Activated naive CD8-positive, alpha-beta T cell treated with anti-CD3 and anti-CD28 coated beads, Interleukin-2, amount 50 U/mL, for 24 hours (primary cell): ENCODE measurements around the gene BTBD6.
"Not testable (repeated sequence)": the region's sequence is repeated elsewhere in the genome, so short reads cannot be mapped to it uniquely, and the experiment has no call there.

Experiments used
- ATAC-seq: fragments of 150-1000 bp; cut with Tn5 transposase; one replicate; pipeline ENCODE4 v1.10.0; 2021
- DNase-seq: peaks from one replicate; pipeline ENCODE4 v3.0.0; 2021
- H3K27ac Mint-ChIP-seq: one replicate; pipeline ENCODE4 v1.8.0; 2021; ENCODE audit warnings: mild to moderate bottlenecking, mixed read lengths
- H3K27me3 Mint-ChIP-seq: one replicate; pipeline ENCODE4 v1.8.0; 2021; ENCODE audit warnings: mixed read lengths
- H3K36me3 Mint-ChIP-seq: one replicate; pipeline ENCODE4 v1.8.0; 2021; ENCODE audit warnings: low read depth, mixed read lengths
- H3K4me1 Mint-ChIP-seq: one replicate; pipeline ENCODE4 v1.8.0; 2021; ENCODE audit warnings: mixed read lengths
- H3K4me3 Mint-ChIP-seq: one replicate; pipeline ENCODE4 v1.8.0; 2021; ENCODE audit warnings: mild to moderate bottlenecking, moderate library complexity, mixed read lengths
- H3K9me3 Mint-ChIP-seq: one replicate; pipeline ENCODE4 v1.8.0; 2021; ENCODE audit warnings: mixed read lengths

The BTBD6 gene

GRCh38 chr14:105282098-105282725 is 33.9 kb downstream of the BTBD6 start:
- ATAC-seq (no peak), DNase-seq (no peak)
- Mint-ChIP-seq H3K27ac (no peak overlapping the region), H3K4me3 (no peak overlapping the region), H3K27me3 (no peaks in the 10 kb centered on the region), H3K4me1 (peaks cover 17% of the 10 kb centered on the region), H3K36me3 (no peaks in the 10 kb centered on the region), H3K9me3 (no peaks in the 10 kb centered on the region)

DNA sequence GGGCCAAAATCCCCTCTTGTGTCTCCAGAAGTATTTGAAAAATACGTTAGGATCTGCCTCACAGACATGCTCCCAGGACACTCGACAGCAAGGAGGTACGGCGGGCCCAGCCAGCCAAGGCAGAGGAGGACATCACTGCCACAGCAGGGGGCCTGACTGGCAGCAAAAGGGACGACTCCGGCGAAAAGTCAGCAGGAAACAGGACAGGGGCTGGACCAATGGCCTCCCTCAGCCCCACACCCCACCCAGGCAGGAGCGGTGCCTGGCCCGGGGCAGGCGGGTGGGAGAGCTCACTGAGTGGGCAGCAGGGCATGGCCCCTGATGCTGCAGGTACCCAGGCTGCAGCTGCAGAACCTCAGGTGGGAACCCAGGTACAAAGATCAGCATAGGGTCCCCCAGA is 34.7 kb downstream of the BTBD6 start:
- ATAC-seq (no peak), DNase-seq (no peak)
- Mint-ChIP-seq H3K27ac (no peak overlapping the region), H3K36me3 (no peaks in the 10 kb centered on the region), H3K4me1 (peaks cover 17% of the 10 kb centered on the region), H3K9me3 (no peaks in the 10 kb centered on the region), H3K4me3 (no peak overlapping the region), H3K27me3 (no peaks in the 10 kb centered on the region)

- Mint-ChIP-seq H3K27ac (no peak overlapping the region), H3K4me1 (peaks cover 17% of the 10 kb centered on the region), H3K4me3 (no peak overlapping the region), H3K27me3 (no peaks in the 10 kb centered on the region), H3K9me3 (no peaks in the 10 kb centered on the region), H3K36me3 (no peaks in the 10 kb centered on the region)
- no peak for DNase-seq
- no peak for ATAC-seq
Measured at GRCh38 chr14:105283899-105284298, 35.6 kb downstream of the BTBD6 start.

DNA sequence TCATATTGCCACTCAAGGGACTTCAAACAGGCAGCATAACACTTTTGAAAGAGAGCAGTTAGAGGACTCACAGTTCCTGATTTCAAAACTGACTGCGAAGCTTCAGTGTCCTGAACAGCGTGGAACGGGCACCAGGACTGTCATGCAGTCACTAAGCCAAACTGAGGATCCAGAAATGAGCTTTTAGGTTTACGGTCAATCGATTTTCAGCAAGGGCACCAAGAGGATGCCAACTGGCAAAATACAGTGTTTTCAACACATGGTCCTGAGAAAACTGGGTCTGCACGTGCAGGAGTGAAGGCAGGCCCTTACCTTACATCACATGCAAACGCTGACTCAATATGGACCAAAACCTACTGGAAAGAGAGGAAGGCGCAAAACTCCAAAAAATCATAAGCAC is 36.8 kb downstream of the BTBD6 start:
- no peaks in the 10 kb centered on the region for H3K27me3 Mint-ChIP-seq
- ATAC-seq, result no peak
- peaks cover 17% of the 10 kb centered on the region for H3K4me1 Mint-ChIP-seq
- no peaks in the 10 kb centered on the region for H3K9me3 Mint-ChIP-seq
- no peak overlapping the region for H3K27ac Mint-ChIP-seq
- H3K4me3 Mint-ChIP-seq, result no peak overlapping the region
- no peak for DNase-seq
- no peaks in the 10 kb centered on the region for H3K36me3 Mint-ChIP-seq

DNA sequence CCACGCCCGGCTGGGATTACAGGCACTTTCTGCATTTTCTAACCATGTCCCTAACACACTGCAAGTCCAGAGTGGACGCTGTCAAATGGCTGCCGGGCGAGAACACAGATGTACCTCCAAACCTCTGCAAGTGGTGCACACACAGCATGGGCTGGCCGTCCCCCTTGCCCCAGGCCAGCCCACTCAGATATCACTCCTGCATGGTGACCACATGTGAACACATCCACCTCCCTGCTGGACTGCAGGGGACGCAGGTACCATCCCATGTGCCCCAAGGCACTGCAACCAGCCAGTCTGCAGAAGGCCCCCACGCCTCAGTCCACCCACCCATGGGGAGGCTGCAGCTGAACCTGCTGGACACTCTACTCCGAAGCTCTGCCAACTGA is 38.4 kb downstream of the BTBD6 start:
- ATAC-seq (no peak), DNase-seq (no peak)
- no peak overlapping the region for H3K27ac Mint-ChIP-seq
- no peak overlapping the region for H3K4me3 Mint-ChIP-seq
- peaks cover 26% of the 10 kb centered on the region for H3K4me1 Mint-ChIP-seq
- no peaks in the 10 kb centered on the region for H3K27me3 Mint-ChIP-seq
- H3K36me3 Mint-ChIP-seq, result no peaks in the 10 kb centered on the region
- no peaks in the 10 kb centered on the region for H3K9me3 Mint-ChIP-seq

- no peak for ATAC-seq
- DNase-seq, result no peak
- peaks cover 27% of the 10 kb centered on the region for H3K4me1 Mint-ChIP-seq
- H3K36me3 Mint-ChIP-seq, result no peaks in the 10 kb centered on the region
- H3K4me3 Mint-ChIP-seq, result no peak overlapping the region
- H3K9me3 Mint-ChIP-seq, result no peaks in the 10 kb centered on the region
- H3K27me3 Mint-ChIP-seq, result no peaks in the 10 kb centered on the region
- no peak overlapping the region for H3K27ac Mint-ChIP-seq
Measured at GRCh38 chr14:105287249-105288102, 39.1 kb downstream of the BTBD6 start.

- H3K36me3 Mint-ChIP-seq, H3K27me3 Mint-ChIP-seq, DNase-seq, H3K9me3 Mint-ChIP-seq, ATAC-seq, H3K4me3 Mint-ChIP-seq, H3K27ac Mint-ChIP-seq: not testable (repeated sequence)
- H3K4me1 Mint-ChIP-seq, result peaks cover 36% of the 10 kb centered on the region
Measured at GRCh38 chr14:105288936-105289335, 40.6 kb downstream of the BTBD6 start.

DNA sequence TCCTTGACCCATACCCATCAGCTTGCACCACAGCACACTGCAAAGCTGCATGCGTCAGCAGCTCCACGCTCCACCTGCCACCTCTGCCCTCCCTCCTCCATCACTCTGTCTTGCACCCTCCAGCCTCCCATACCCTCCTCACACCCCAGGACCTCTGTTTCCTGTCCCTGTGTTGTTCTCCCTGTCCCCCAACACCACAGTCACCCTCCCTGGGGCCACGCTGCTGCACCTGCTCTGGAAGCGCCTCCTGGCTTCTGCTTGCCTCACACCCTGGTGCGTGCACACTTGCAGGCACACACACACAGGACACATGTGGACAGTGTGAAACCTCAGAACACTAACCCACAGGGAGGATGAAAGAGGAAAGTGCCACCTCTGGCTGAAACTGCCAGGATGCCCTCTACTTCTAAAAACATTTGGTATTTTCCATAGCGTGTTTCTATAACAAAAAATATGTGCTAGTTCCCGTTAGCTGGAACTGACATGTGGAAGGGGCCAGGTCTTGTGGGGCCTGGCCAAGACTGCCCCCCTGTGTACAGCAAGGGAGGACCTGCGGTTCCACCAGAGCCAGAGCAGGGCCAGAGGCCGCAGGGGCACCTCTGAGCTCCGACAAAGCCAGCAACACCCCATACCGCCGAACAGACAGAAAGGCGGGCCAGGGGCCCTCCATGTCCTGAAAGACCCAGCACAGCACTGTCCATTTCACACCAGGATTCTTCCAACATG is 42.5 kb downstream of the BTBD6 start:
- H3K27ac Mint-ChIP-seq, result peak overlapping the region; percentile 51
- no peak overlapping the region for H3K4me3 Mint-ChIP-seq
- H3K27me3 Mint-ChIP-seq, result no peaks in the 10 kb centered on the region
- no peak for DNase-seq
- no peak for ATAC-seq
- no peaks in the 10 kb centered on the region for H3K9me3 Mint-ChIP-seq
- peaks cover 43% of the 10 kb centered on the region for H3K4me1 Mint-ChIP-seq
- no peaks in the 10 kb centered on the region for H3K36me3 Mint-ChIP-seq

GRCh38 chr14:105292826-105293711 is 44.7 kb downstream of the BTBD6 start:
- H3K27me3 Mint-ChIP-seq, result no peaks in the 10 kb centered on the region
- H3K4me3 Mint-ChIP-seq, result peak overlapping the region; percentile 51
- H3K4me1 Mint-ChIP-seq, result peaks cover 45% of the 10 kb centered on the region
- no peaks in the 10 kb centered on the region for H3K9me3 Mint-ChIP-seq
- peak overlapping the region; percentile 56 for H3K27ac Mint-ChIP-seq
- DNase-seq (peak; percentile 64), ATAC-seq (peak; percentile 59)
- peaks cover 3% of the 10 kb centered on the region for H3K36me3 Mint-ChIP-seq

DNA sequence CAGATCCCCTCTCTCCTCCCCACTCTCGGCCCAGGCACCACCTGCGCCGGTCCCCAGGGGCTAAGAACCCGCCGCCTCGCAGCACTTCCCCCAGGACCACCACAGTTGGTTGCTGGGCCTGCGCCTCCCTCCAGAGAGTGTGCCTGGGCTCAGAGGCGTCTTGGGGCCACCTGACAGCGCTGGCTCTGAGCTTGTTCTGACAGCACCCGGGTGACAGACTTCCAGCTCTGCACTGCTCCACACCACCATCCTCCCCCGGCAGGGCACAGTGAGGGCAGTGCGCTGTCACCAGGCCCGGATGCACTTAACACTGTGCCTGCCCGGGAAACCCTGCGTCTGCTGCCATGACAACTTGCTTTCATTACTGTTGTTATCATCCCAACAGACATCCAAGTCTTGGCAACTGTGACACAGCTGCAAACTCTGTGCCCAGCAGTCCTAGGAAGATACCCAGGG is 45.8 kb downstream of the BTBD6 start:
- Mint-ChIP-seq H3K9me3 (no peaks in the 10 kb centered on the region), H3K4me1 (peaks cover 50% of the 10 kb centered on the region), H3K27ac (no peak overlapping the region), H3K27me3 (no peaks in the 10 kb centered on the region), H3K36me3 (peaks cover 3% of the 10 kb centered on the region), H3K4me3 (peak overlapping the region; percentile 13)
- ATAC-seq, result peak; percentile 93
- DNase-seq, result peak; percentile 67

DNA sequence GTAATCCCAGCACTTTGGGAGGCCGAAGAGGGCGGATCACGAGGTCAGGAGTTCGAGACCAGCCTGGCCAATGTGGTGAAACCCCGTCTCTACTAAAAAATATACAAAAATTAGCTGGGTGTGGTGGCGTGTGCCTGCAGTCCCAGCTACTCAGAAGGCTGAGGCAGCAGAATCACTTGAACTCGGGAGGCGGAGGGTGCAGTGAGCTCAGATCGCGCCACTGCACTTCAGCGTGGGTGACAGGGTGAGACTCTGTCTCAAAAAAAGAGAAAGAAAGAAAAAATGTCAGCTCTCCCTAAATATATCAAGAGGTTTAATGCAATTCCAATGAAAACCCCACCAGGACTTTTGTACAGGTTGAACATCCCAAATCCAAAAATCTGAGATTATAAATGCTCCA is 49.0 kb downstream of the BTBD6 start:
- H3K27ac Mint-ChIP-seq, H3K27me3 Mint-ChIP-seq, H3K4me3 Mint-ChIP-seq, H3K9me3 Mint-ChIP-seq, DNase-seq, H3K36me3 Mint-ChIP-seq, ATAC-seq: not testable (repeated sequence)
- peaks cover 42% of the 10 kb centered on the region for H3K4me1 Mint-ChIP-seq

DNA sequence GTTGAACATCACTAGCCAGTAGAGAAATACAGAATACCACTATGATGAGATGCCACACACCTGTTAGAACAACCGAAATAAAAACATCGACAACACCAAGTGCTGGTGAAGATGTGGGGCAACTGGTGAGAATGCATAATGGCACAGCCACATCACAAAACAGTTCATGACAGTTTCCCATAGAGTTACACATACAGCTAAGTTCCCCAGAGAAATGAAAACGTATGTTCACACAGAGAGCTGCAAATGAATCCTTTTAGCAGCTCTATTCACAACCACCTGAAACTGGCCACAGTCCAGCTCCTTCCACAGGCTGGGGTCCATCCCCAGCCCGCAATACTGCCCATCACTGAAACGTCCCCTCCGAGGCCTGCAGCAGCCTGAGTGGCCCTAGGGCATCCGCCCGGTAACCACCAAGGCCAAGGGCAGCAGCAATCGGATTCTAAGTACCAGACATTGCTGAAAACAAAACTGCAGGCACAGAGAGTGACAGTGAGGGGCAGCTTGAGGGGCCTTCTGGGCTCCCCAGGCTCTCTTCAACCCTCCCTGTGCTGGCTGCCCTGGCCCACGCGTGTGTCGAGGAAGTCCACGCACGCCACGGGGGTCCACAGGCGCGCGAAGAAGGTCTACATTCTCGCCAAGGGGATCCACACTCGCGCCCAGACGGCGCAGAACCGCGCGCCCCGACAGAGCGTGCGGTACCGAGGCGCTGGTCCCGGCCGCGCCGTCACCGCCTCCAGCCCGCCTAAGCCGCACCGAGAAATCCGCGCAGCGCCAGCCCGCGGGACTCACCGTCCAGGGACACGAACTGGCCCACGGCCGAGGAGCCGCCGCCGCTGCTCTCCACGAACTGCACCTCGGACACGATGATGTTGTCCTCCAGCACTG is 51.6 kb downstream of the BTBD6 start:
- Mint-ChIP-seq H3K27me3 (no peaks in the 10 kb centered on the region), H3K36me3 (peaks cover 3% of the 10 kb centered on the region), H3K4me3 (peak overlapping the region; percentile 86), H3K4me1 (peaks cover 23% of the 10 kb centered on the region), H3K27ac (peak overlapping the region; percentile 50), H3K9me3 (no peaks in the 10 kb centered on the region)
- DNase-seq (no peak), ATAC-seq (no peak)
